A549 (cell line): ENCODE measurements around the gene TBC1D20. TPM values are rescaled to one million over a fixed set of nuclear protein-coding genes. Genes with fewer than 3 reads are reported as not detected.

Experiments
- ATAC-seq, 2 experiments: fragments of 200-7000 bp in 1 of 2; fragments of >200 bp in 1 of 2; cut with Nextera tagmentation in 1 of 2; cut with Tn5 transposase in 1 of 2; 3 replicates each; pipeline versions ENCODE4 v1.8.0 to v1.9.1; 2018 to 2020; ENCODE audit warnings: mild to moderate bottlenecking in 1 of 2, moderate library complexity in 1 of 2
- CTCF ChIA-PET: fragments of 300-600 bp; sonication (Branson Sonifier 250); formaldehyde crosslinking; extraction: SDS; loops from one replicate; lab custom pipeline; 2021; ENCODE audit warnings: antibody characterized with exemption, inconsistent platforms; lab: Yijun Ruan, JAX
- POLR2A ChIA-PET: fragments of 350-600 bp; formaldehyde crosslinking; extraction: SDS; loops from one replicate; lab custom pipeline; 2021; ENCODE audit warnings: antibody characterized with exemption, inconsistent platforms; lab: Yijun Ruan, JAX
- DNase-seq, 2 experiments: peaks; one replicate each; pipeline versions ENCODE4 v3.0.0 to v3.0.0-alpha.2; 2011 to 2016; ENCODE audit warnings: low read depth in 1 of 2, low spot score in 1 of 2
- FAIRE-seq: peaks from 2 replicates; lab custom pipeline; 2011; peaks lifted over from hg19 to GRCh38; lab: Jason Lieb, UNC
- H3K27ac ChIP-seq, 2 experiments: fragments of >200 bp; sonication (Bioruptor Twin); formaldehyde crosslinking; 3 replicates each; pipeline ENCODE4 v1.5.1; 2016 to 2017
- H3K4me1 ChIP-seq: fragments of >200 bp; sonication (Bioruptor Twin); formaldehyde crosslinking; 3 replicates; pipeline ENCODE4 v1.6.1; 2016
- H3K4me2 ChIP-seq: fragments of >200 bp; sonication (Bioruptor Twin); formaldehyde crosslinking; 3 replicates; pipeline ENCODE4 v1.6.1; 2016
- H3K4me3 ChIP-seq: fragments of >200 bp; sonication (Bioruptor Twin); formaldehyde crosslinking; 3 replicates; pipeline ENCODE4 v1.5.1; 2016
- H3K9me3 ChIP-seq: fragments of >200 bp; sonication (Bioruptor Twin); formaldehyde crosslinking; 3 replicates; pipeline ENCODE4 v1.6.1; 2016
- ATOH8 ChIP-seq: fragments of 250-450 bp; sonication (Bioruptor Pico); IDR thresholded peaks from 2 replicates; pipeline ENCODE4 v1.5.0; 2020; ENCODE audit warnings: low read depth, mild to moderate bottlenecking, moderate library complexity
- BHLHE40 ChIP-seq: IDR thresholded peaks from 2 replicates; pipeline ENCODE4 v1.6.1; 2012; ENCODE audit warnings: low read depth, low read length, inconsistent platforms
- CBX2 ChIP-seq: fragments of 200-600 bp; sonication (generic); IDR thresholded peaks from 2 replicates; pipeline ENCODE4 v1.6.1; 2016; ENCODE audit warnings: low read depth, mild to moderate bottlenecking, borderline replicate concordance
- CEBPB ChIP-seq, 2 experiments: fragments of >200 bp in 1 of 2; sonication (Bioruptor Twin) in 1 of 2; formaldehyde crosslinking in 1 of 2; IDR thresholded peaks; 2 replicates each; pipeline ENCODE4 v1.6.1; 2012 to 2016
- CHD4 ChIP-seq: fragments of 200-600 bp; sonication (generic); IDR thresholded peaks from 2 replicates; pipeline ENCODE4 v1.6.1; 2016; ENCODE audit warnings: antibody characterized with exemption, mild to moderate bottlenecking, borderline replicate concordance
- EHF ChIP-seq: fragments of 250-450 bp; sonication (Bioruptor Pico); IDR thresholded peaks from 2 replicates; pipeline ENCODE4 v1.5.0; 2020; ENCODE audit warnings: mild to moderate bottlenecking
- EHMT2 ChIP-seq: fragments of 200-600 bp; sonication (generic); IDR thresholded peaks from 2 replicates; pipeline ENCODE4 v1.6.1; 2016; ENCODE audit warnings: antibody characterized with exemption, low read depth, mild to moderate bottlenecking, moderate library complexity
- EP300 ChIP-seq, 2 experiments: fragments of >200 bp; sonication (Bioruptor Twin); formaldehyde crosslinking; IDR thresholded peaks; 2 replicates in 1 of 2; 3 replicates in 1 of 2; pipeline ENCODE4 v1.6.1; 2016 to 2017
- ESRRA ChIP-seq: fragments of 150-350 bp; IDR thresholded peaks from 2 replicates; pipeline ENCODE4 v1.6.1; 2014; ENCODE audit warnings: mild to moderate bottlenecking, low read length, borderline replicate concordance
- FOSB ChIP-seq: fragments of 250-450 bp; sonication (Bioruptor Pico); IDR thresholded peaks from 2 replicates; pipeline ENCODE4 v1.5.0; 2020; ENCODE audit warnings: mild to moderate bottlenecking, moderate library complexity
- FOXS1 ChIP-seq: fragments of 250-450 bp; sonication (Bioruptor Pico); IDR thresholded peaks from 2 replicates; pipeline ENCODE4 v1.5.0; 2020; ENCODE audit warnings: mild to moderate bottlenecking, moderate library complexity
- GATA3 ChIP-seq: IDR thresholded peaks from 2 replicates; pipeline ENCODE4 v1.6.1; 2012; ENCODE audit warnings: borderline replicate concordance
- HDAC2 ChIP-seq: fragments of 200-600 bp; sonication (generic); IDR thresholded peaks from 2 replicates; pipeline ENCODE4 v1.6.1; 2016
- HEYL ChIP-seq: fragments of 250-450 bp; sonication (Bioruptor Pico); IDR thresholded peaks from 2 replicates; pipeline ENCODE4 v1.8.0; 2021; ENCODE audit warnings: mild to moderate bottlenecking, moderate library complexity
- HOXB13 ChIP-seq: fragments of 250-450 bp; sonication (Bioruptor Pico); IDR thresholded peaks from 2 replicates; pipeline ENCODE4 v1.5.0; 2020; ENCODE audit warnings: low read depth, mild to moderate bottlenecking, moderate library complexity
- JUN ChIP-seq, 2 experiments: fragments of >200 bp; sonication (Bioruptor Twin); formaldehyde crosslinking; IDR thresholded peaks; 2 replicates in 1 of 2; 3 replicates in 1 of 2; pipeline ENCODE4 v1.6.1; 2016 to 2017
- MAFK ChIP-seq: fragments of 450-650 bp; IDR thresholded peaks from 2 replicates; pipeline ENCODE4 v1.6.1; 2014; ENCODE audit not compliant: partially characterized antibody
- MAZ ChIP-seq: fragments of 150-350 bp; IDR thresholded peaks from 2 replicates; pipeline ENCODE4 v1.6.1; 2014; ENCODE audit warnings: antibody characterized with exemption, low read depth, low read length, borderline replicate concordance
- NPAS2 ChIP-seq: fragments of 250-450 bp; sonication (Bioruptor Pico); IDR thresholded peaks from 2 replicates; pipeline ENCODE4 v1.8.0; 2022; ENCODE audit warnings: mild to moderate bottlenecking, moderate library complexity, borderline replicate concordance
- NR3C1 ChIP-seq: fragments of >200 bp; sonication (Bioruptor Twin); formaldehyde crosslinking; IDR thresholded peaks from 3 replicates; pipeline ENCODE4 v1.6.1; 2017
- POLR2A ChIP-seq: IDR thresholded peaks from 2 replicates; pipeline ENCODE4 v1.6.1; 2012; ENCODE audit warnings: mild to moderate bottlenecking, low read length
- POLR2AphosphoS2 ChIP-seq: conservative IDR thresholded peaks from 2 replicates; pipeline ENCODE4 v1.6.1; 2012; ENCODE audit warnings: low read length, improper control_type of control experiment, inconsistent platforms
- RAD21 ChIP-seq, 2 experiments: fragments of >200 bp in 1 of 2; sonication (Bioruptor Twin) in 1 of 2; formaldehyde crosslinking in 1 of 2; IDR thresholded peaks in 1 of 2; conservative IDR thresholded peaks in 1 of 2; 2 replicates in 1 of 2; 3 replicates in 1 of 2; pipeline ENCODE4 v1.6.1; 2012 to 2018; ENCODE audit warnings: inconsistent platforms in 1 of 2
- WGBS: methylation state at CpG from one replicate; pipeline ENCODE4 v1.1.6; 2017; ENCODE audit errors: missing lambda C conversion rate; 5-methylcytosine and 5-hydroxymethylcytosine counted together
- polyA plus RNA-seq, 4 experiments: library from polyadenylated mRNA; depleted of rRNA in 3 of 4; stranded (reverse); fragments of >200 nt; fragmentation: RNase III in 1 of 4; extraction: RNeasy Plus Mini Kit Qiagen cat#74134 plus additional on column Dnase treatment in 1 of 4; gene quantifications; 2 replicates in 3 of 4; 3 replicates in 1 of 4; pipeline ENCODE4 v1.2.3, GENCODE V29; 2011 to 2017
- TF ChIP-seq, protein P1 (sequence below): IDR thresholded peaks from 2 replicates; pipeline ENCODE4 v1.6.1; 2012; ENCODE audit warnings: low read depth, borderline replicate concordance
- TF ChIP-seq, protein P2 (sequence below): fragments of 200-600 bp; sonication (generic); IDR thresholded peaks from 2 replicates; pipeline ENCODE4 v1.6.1; 2016; ENCODE audit warnings: antibody characterized with exemption, mild to moderate bottlenecking, moderate library complexity

Gene TBC1D20
- polyA plus RNA-seq, 2 of the 4 experiments (the other 2 are of a cell fraction) = 28.0 to 43.4 TPM

- no peak for ATAC-seq
- CTCF ChIA-PET = interaction anchor here (0.8 to 15.4 kb wide), 12 partner anchors 10 to 136 kb away, joined by 3 to 160 read pairs (median 4); partner anchors contain the start of gene TRIB3
- Histone ChIP-seq H3K9me3 (peaks cover 15% of the 10 kb centered on the region), H3K4me1 (peaks cover 42% of the 10 kb centered on the region), H3K4me3 (no peak overlapping the region), H3K27ac (peak overlapping the region; percentile 93 to 99), H3K4me2 (no peak overlapping the region; the same call in 1 of the 3 replicates)
- TF ChIP-seq FOXS1 (no peak), GATA3 (no peak), JUN (IDR thresholded peaks at IDR 0.05) (no peak), MAFK (no peak), HEYL (no peak), EHF (CRISPR knock-in tag) (no peak), ESRRA (no peak), HOXB13 (no peak), POLR2A (no peak), EP300 (IDR thresholded peaks at IDR 0.05) (no peak), CBX2 (no peak)
- no peak for FAIRE-seq
- POLR2A ChIA-PET = interaction anchor here (5.6 kb wide), 1 partner anchor 19 kb away, joined by 106 read pairs; the partner anchor contains the start of gene TRIB3
- WGBS = 82% methylated on average over 6 of the region's 6 CpGs
- no peak for DNase-seq
These were observed 59.3 kb downstream of the TBC1D20 start for GRCh38 chr20:402898-403581.

DNA sequence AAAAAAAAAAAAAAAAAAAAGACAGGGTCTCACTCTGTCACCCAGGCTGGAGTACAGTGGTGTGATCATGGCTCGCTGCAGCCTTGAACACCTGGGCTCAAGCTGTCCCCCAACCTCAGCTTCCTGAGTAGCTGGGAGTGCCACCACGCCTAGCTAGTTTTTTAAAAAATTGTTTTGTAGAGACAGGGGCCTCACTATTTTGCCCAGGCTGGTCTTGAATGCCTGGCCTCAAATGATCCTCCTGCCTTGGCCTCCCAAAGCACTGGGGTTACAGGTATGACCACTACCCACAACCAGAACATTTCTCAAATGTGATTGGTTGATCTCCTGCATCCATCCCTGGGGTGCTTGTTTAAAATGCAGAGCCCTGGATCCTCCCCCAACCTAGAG is 59.8 kb downstream of the TBC1D20 start:
- FAIRE-seq (no peak), DNase-seq (no peak), ATAC-seq (no peak)
- TF ChIP-seq ATOH8 (CRISPR knock-in tag) (no peak), EHMT2 (no peak), NR3C1 (no peak)
- TF ChIP-seq, protein P1, sequence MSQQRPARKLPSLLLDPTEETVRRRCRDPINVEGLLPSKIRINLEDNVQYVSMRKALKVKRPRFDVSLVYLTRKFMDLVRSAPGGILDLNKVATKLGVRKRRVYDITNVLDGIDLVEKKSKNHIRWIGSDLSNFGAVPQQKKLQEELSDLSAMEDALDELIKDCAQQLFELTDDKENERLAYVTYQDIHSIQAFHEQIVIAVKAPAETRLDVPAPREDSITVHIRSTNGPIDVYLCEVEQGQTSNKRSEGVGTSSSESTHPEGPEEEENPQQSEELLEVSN = no peak
- CTCF ChIA-PET = interaction anchor here (0.8 to 15.4 kb wide), 10 partner anchors 10 to 136 kb away, joined by 3 to 160 read pairs (median 6); partner anchors contain the start of gene TRIB3
- Histone ChIP-seq H3K4me1 (peaks cover 42% of the 10 kb centered on the region), H3K4me3 (no peak overlapping the region), H3K4me2 (peak overlapping the region; percentile 65), H3K27ac (peak overlapping the region; percentile 93 to 99), H3K9me3 (peaks cover 15% of the 10 kb centered on the region)
- POLR2A ChIA-PET = interaction anchor here (5.6 kb wide), 1 partner anchor 18 kb away, joined by 106 read pairs; the partner anchor contains the start of gene TRIB3
- 91% methylated on average over 2 of the region's 2 CpGs for WGBS

DNA sequence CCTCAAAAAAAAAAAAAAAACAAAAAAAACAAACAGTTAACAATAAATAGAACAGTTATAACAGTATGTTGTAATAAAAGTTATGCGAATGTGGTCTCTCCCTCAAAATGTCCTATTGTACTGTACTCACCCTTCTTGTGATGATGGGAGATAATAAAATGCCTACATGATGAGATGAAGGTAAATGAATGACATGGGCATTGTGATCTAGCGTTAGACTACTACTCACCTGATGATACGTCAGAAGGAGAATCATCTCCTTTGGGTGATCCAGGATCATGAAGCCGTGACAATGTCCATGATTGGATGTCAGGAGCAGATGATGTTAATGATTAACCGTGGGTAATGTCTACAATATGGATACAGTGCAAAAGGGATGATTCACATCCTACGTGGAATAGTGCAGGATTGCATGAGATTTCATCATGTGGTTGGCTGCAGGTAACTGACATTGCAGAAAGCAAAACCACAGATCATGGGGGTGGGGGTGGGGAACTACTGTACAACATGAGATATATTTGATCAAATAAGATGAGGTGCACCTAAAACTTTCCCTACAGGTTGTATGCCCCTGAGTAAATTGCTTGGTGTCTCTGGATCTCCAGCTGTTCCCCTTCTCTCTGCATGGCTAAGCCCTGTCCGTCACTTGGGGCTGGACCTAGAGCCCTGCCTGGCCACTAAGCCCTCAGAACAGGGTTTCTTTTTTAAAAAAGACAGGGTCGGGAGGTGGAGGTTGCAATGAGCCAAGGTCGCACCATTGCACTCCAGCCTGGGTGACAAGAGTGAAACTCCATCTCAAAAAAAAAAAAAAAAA is 60.4 kb downstream of the TBC1D20 start:
- ChIA-PET POLR2A (interaction anchor here (0.7 to 5.6 kb wide), 6 partner anchors 11 to 60 kb away, joined by 4 to 106 read pairs (median 8); partner anchors contain the start of genes NRSN2, TBC1D20 and TRIB3), CTCF (interaction anchor here (1.2 to 15.4 kb wide), 12 partner anchors 11 to 135 kb away, joined by 3 to 160 read pairs (median 13); partner anchors contain the start of gene TRIB3)
- Histone ChIP-seq H3K4me2 (peak overlapping the region; percentile 65), H3K9me3 (peaks cover 15% of the 10 kb centered on the region), H3K27ac (peak overlapping the region; percentile 93 to 99), H3K4me3 (0 out of 3 replicates have a peak overlapping the region, but pooled peaks have one; percentile 4), H3K4me1 (peaks cover 42% of the 10 kb centered on the region)
- ATAC-seq = peak; percentile 85 to 90
- DNase-seq = peak; percentile 99 to 100
- WGBS = 16% methylated on average over 9 of the region's 9 CpGs
- peak; percentile 100 for FAIRE-seq
- no peak for TF ChIP-seq NR3C1
- TF ChIP-seq FOSB (CRISPR knock-in tag) = no peak
- TF ChIP-seq HDAC2 = no peak
- TF ChIP-seq BHLHE40 = peak; percentile 16; the same call in 1 of the 2 replicates
- peak; percentile 63; the same call in 1 of the 2 replicates for TF ChIP-seq EHF (CRISPR knock-in tag)
- peak in 1 of 2 experiments; percentile 9; a peak in 1 of 5 replicates for TF ChIP-seq RAD21 (conservative IDR thresholded peaks at IDR 0.05 in 1 of 2, IDR thresholded peaks at IDR 0.05 in 1 of 2)
- TF ChIP-seq CBX2 = no peak
- TF ChIP-seq, protein P2, sequence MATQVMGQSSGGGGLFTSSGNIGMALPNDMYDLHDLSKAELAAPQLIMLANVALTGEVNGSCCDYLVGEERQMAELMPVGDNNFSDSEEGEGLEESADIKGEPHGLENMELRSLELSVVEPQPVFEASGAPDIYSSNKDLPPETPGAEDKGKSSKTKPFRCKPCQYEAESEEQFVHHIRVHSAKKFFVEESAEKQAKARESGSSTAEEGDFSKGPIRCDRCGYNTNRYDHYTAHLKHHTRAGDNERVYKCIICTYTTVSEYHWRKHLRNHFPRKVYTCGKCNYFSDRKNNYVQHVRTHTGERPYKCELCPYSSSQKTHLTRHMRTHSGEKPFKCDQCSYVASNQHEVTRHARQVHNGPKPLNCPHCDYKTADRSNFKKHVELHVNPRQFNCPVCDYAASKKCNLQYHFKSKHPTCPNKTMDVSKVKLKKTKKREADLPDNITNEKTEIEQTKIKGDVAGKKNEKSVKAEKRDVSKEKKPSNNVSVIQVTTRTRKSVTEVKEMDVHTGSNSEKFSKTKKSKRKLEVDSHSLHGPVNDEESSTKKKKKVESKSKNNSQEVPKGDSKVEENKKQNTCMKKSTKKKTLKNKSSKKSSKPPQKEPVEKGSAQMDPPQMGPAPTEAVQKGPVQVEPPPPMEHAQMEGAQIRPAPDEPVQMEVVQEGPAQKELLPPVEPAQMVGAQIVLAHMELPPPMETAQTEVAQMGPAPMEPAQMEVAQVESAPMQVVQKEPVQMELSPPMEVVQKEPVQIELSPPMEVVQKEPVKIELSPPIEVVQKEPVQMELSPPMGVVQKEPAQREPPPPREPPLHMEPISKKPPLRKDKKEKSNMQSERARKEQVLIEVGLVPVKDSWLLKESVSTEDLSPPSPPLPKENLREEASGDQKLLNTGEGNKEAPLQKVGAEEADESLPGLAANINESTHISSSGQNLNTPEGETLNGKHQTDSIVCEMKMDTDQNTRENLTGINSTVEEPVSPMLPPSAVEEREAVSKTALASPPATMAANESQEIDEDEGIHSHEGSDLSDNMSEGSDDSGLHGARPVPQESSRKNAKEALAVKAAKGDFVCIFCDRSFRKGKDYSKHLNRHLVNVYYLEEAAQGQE = no peak
- TF ChIP-seq CHD4 = no peak
- TF ChIP-seq MAZ = no peak
- peak; percentile 97 to 98 for TF ChIP-seq CEBPB (IDR thresholded peaks at IDR 0.05)
- no peak for TF ChIP-seq POLR2AphosphoS2
- no peak for TF ChIP-seq NPAS2 (CRISPR knock-in tag)
- TF ChIP-seq MAFK = peak; percentile 94
